SH-SY5Y (cell line): ENCODE measurements around the gene FBXW5.

Experiments
- GATA2 ChIP-seq: IDR thresholded peaks from 2 replicates; pipeline ENCODE4 v1.6.1; 2011; ENCODE audit warnings: mild to moderate bottlenecking, low read depth, low read length
- GATA3 ChIP-seq: IDR thresholded peaks from 2 replicates; pipeline ENCODE4 v1.6.1; 2011; ENCODE audit warnings: low read depth, mild to moderate bottlenecking, low read length, moderate library complexity

FBXW5 gene

GRCh38 chr9:136943291-136944211 lies 987 bp downstream of the FBXW5 start:
- TF ChIP-seq GATA2 = no peak
- no peak for TF ChIP-seq GATA3

DNA sequence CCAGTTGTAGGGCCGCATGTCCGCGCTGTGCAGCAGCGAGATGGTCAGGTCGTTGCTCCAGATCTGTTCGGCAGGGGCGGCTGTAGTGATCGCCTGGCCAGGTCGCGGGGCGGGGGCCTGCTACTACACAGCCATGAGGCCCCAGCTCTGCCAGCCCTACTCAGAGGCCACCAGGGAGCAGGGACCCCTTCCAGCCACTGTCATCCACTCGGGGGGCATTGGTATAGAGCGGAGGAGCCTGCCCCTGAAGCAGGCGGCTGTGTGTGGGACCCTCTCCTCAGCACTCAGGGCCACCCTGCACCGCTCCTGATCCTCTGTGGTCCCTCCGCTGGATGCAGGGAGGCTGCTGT lies 1.7 kb downstream of the FBXW5 start:
- no peak for TF ChIP-seq GATA2
- no peak for TF ChIP-seq GATA3

- TF ChIP-seq GATA3 (no peak), GATA2 (no peak)
Measured at GRCh38 chr9:136942112-136942880, 2.2 kb downstream of the FBXW5 start.

DNA sequence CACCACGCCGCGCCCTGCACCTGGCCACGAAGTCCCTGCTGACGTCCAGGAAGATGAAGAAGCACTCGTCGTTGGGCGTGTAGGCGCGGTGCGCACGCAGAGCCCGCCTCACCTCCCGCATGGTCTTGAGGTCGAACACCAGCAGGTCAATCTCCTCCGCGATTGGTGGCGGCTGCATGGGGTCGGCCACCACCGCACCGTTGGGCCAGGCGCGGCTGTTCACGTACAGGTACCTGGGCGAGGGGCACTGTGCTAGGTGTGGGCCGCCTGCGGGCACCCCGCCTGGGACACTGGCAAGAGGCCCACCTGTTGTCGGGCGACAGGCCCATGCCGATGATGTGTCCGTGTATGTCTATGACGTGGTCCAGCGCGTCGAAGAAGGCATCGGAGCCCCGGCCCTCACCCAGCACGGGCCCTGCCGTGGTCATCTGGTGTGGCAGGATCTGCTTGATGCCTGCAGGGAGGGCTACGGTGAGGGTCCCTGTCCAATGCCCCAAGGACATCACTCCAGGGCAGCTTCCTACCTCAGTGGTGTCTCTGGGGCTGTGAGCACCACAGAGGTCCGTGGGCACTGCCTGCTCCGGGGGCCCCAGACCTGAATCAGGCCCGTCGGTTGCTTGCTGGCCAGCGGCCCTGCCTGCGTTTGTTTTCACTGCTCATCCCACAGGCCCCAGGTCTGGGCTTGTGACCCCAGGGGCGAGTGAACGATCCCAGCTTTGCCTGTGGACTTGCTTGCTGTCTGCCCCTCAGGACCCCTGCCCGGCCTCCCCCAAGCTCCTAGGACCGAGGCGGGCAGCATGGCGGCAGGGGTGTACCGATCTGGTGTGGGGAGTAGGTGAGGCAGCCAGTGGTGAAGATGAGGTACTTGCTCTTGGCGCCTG lies 3.1 kb downstream of the FBXW5 start:
- TF ChIP-seq GATA3 (no peak), GATA2 (no peak)

DNA sequence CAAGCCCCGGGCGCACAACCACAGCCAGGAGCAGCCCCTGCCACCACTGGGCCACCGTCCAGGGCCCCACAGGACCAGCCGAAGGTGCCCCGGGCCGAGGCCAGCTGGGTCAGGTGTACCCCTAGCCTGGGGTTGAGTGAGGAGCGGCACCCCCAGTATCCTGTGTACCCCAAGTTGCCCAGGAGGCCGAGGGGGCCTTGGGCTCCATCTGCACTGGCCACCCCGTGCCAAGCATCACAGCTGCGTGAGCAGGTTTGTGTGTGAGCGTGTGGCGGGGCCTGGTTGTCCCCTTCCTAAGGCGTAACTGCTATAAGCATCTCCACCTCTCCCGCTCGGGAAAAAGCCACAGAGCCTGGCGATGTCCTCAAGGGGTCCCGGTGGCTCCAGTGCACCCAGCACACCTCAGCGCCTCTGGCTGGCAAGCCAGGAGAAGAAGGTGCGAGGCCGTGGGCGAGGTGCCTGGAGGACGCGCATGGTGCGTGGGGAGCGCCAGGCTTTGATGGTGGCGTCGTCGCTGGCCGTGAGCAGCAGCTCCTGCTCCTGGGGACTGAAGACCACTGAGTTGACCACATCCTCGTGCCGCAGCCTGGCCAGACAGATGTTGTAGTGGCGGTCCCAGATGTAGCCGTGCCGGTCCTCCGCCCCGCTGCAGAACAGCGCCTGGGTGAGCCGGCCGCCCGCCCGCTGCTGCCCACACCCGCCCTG lies 3.9 kb downstream of the FBXW5 start:
- TF ChIP-seq GATA3 = no peak
- TF ChIP-seq GATA2 = no peak

GRCh38 chr9:136939996-136940525 lies 4.5 kb downstream of the FBXW5 start:
- TF ChIP-seq GATA2 (no peak), GATA3 (no peak)

GRCh38 chr9:136939431-136939995 lies 5.0 kb downstream of the FBXW5 start:
- no peak for TF ChIP-seq GATA3
- TF ChIP-seq GATA2 = no peak

- TF ChIP-seq GATA2 = no peak
- TF ChIP-seq GATA3 = no peak
Measured at GRCh38 chr9:136937186-136938001, 7.1 kb downstream of the FBXW5 start.

DNA sequence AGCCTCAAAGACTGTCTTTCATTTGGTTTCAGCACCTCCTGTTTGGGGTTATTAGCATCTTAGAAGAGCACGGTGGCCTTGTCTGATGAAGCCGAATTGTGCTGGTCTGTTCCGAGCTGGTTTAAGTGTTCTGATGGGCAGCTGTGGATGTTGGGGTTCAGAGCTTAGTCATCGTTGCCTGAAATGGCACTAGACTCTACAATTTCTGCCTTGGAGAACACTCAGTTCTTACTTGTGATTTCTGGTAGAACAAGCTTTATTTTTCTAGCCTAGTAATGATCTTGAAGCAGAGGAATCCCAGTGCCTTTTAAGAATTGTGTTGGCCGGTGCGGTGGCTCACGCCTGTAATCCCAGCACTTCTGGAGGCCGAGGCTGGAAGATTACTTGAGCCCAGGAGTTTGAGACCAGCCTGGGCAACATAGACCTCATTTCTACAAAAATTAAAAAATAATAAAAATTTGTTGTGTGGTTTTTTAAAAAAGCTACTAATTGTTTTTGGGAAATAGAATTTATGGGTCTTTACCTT lies 7.8 kb downstream of the FBXW5 start:
- no peak for TF ChIP-seq GATA2
- no peak for TF ChIP-seq GATA3

DNA sequence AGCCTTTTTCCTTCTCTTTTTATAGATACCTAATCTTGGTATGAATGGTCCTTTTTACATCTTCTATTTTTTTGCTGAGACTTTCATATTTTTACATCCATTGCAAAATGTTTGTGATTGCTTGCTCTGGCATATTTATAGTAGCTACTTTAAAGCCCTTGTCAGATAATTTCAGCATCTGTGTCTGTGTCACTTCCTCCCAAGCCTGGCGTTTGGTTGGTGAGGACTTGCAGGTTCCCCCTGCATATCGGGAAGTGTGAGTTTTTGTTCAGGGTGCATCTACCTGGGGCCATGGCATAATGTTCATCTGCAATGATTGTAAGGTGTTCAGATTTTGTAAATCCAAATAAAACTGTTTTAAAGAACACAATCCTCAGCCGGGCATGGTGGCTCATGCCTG lies 8.9 kb downstream of the FBXW5 start:
- TF ChIP-seq GATA3 (no peak), GATA2 (no peak)

DNA sequence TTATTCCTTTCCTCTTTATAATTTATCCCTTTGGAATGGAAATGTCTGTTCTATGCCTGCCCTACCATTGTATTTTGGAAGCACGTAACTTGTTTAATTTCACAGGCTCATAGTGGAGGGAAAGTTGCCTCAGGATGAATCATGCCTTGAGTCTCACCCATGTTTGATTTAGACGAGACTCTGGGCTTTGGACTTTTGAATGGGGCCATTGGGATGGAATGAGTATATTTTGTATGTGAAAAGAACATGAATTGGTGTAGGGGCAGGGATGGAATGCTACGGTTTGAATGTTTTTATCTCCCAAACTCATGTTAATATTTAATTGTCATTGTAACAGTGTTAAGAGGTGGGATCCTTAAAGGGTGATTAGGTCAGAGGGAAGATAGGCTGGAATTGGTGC lies 10.3 kb downstream of the FBXW5 start:
- TF ChIP-seq GATA3 = no peak
- no peak for TF ChIP-seq GATA2

DNA sequence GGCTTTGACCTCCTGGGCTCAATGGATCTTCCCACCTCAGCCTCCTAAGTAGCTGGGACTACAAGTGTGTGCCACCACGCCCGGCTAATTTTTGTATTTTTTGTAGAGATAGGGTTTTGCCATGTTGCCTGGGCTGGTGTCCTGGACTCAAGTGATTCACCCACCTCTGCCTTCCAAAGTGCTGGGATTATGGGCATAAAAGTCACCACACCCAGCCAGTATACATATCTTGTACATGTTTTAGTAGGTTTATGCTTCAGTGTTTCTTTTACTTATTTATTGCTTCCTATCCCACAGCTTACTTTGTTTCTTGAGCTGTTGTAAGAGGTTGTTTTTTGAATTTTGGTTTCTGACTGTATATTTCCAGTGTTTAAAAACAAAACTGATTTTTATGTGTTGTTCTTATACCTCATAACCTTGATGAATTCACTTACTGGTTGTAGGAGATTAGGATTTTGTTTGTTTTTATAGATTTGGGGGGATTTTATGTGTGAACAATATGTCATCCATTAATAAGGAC lies 12.9 kb downstream of the FBXW5 start:
- TF ChIP-seq GATA2 (no peak), GATA3 (no peak)
